Endothelial cell of umbilical vein (primary cell): Measurements from ENCODE around the gene SLC47A1. TPM values are rescaled to one million over a fixed set of nuclear protein-coding genes. Genes with fewer than 3 reads are reported as not detected.

Experiments
- BruUV-seq: library from RNA; stranded (reverse); fragments of 400-500 nt; replicated peaks from 2 replicates; lab custom pipeline; 2021; lab: Mats Ljungman, UMichigan
- CTCF ChIA-PET: fragments of 300-600, 350-600 bp; sonication (Branson Sonifier 250); formaldehyde crosslinking; loops from one replicate; lab custom pipeline; 2021; ENCODE audit warnings: antibody characterized with exemption, inconsistent platforms; lab: Charles Lee
- POLR2A ChIA-PET: fragments of 300-600, 350-600 bp; sonication (Branson Sonifier 250); formaldehyde crosslinking; loops from one replicate; lab custom pipeline; 2021; ENCODE audit warnings: antibody characterized with exemption, inconsistent platforms; lab: Charles Lee
- DNase-seq: peaks from one replicate; pipeline ENCODE4 v3.0.0-alpha.2; 2011; ENCODE audit warnings: low read depth, low spot score
- FAIRE-seq: peaks from 2 replicates; lab custom pipeline; 2011; peaks lifted over from hg19 to GRCh38; lab: Jason Lieb, UNC
- H2AFZ ChIP-seq: 2 replicates; pipeline ENCODE4 v1.6.0; 2012; ENCODE audit warnings: low read depth, low read length, control low read depth, inconsistent platforms
- H3K27ac ChIP-seq: 2 replicates; pipeline ENCODE4 v1.5.1; 2011; ENCODE audit warnings: low read depth, mild to moderate bottlenecking, control low read depth, low read length, moderate library complexity; ENCODE audit not compliant: insufficient read depth
- H3K27me3 ChIP-seq, 2 experiments: 2 replicates each; pipeline versions ENCODE4 v1.6.0 to v1.6.1; 2011; ENCODE audit warnings: low read length in 2 of 2, mixed read lengths in 1 of 2; ENCODE audit not compliant: control insufficient read depth in 2 of 2, insufficient read depth in 2 of 2
- H3K36me3 ChIP-seq, 2 experiments: 2 replicates in 1 of 2; 3 replicates in 1 of 2; pipeline ENCODE4 v1.5.1; 2011; ENCODE audit warnings: low read length in 2 of 2, mild to moderate bottlenecking in 1 of 2, moderate library complexity in 1 of 2; ENCODE audit not compliant: control insufficient read depth in 2 of 2, insufficient read depth in 2 of 2; ENCODE audit errors: extremely low read depth in 1 of 2
- H3K4me1 ChIP-seq: 3 replicates; pipeline ENCODE4 v1.5.1; 2011; ENCODE audit warnings: mild to moderate bottlenecking, low read length; ENCODE audit not compliant: control insufficient read depth, insufficient read depth; ENCODE audit errors: extremely low read depth
- H3K4me2 ChIP-seq: 2 replicates; pipeline ENCODE4 v1.6.1; 2011; ENCODE audit warnings: low read length, control low read depth, mixed read lengths; ENCODE audit not compliant: insufficient read depth
- H3K4me3 ChIP-seq, 3 experiments: fragments of 200-600 bp in 1 of 3; sonication (generic), shearing (Covaris generic) in 1 of 3; replicated peaks in 1 of 3; 2 replicates each; pipeline ENCODE4 v1.5.1; 2011 to 2016; ENCODE audit warnings: control low read depth in 3 of 3, low read length in 3 of 3, mild to moderate bottlenecking in 2 of 3, inconsistent platforms in 1 of 3, low read depth in 1 of 3, moderate library complexity in 1 of 3; ENCODE audit not compliant: insufficient read depth in 1 of 3
- H3K79me2 ChIP-seq: 2 replicates; pipeline ENCODE4 v1.6.0; 2012; ENCODE audit warnings: low read length, inconsistent platforms; ENCODE audit not compliant: control insufficient read depth, insufficient read depth
- H3K9ac ChIP-seq: replicated peaks from 2 replicates; pipeline ENCODE3; 2011; ENCODE audit warnings: low read length, control low read depth; ENCODE audit not compliant: insufficient read depth; ENCODE audit errors: extremely low read depth
- H3K9me1 ChIP-seq: replicated peaks from 3 replicates; pipeline ENCODE4 v1.6.0; 2011; ENCODE audit warnings: mild to moderate bottlenecking, low read length; ENCODE audit not compliant: control insufficient read depth, insufficient read depth; ENCODE audit errors: extremely low read depth
- H3K9me3 ChIP-seq: replicated peaks from 2 replicates; pipeline ENCODE4 v1.5.1; 2012; ENCODE audit warnings: low read length, inconsistent platforms; ENCODE audit not compliant: control insufficient read depth, insufficient read depth
- H4K20me1 ChIP-seq: replicated peaks from 2 replicates; pipeline ENCODE3; 2011; ENCODE audit warnings: mild to moderate bottlenecking, low read length; ENCODE audit not compliant: control insufficient read depth, insufficient read depth; ENCODE audit errors: extremely low read depth
- EZH2 ChIP-seq: IDR thresholded peaks from 2 replicates; pipeline ENCODE4 v1.6.1; 2012; ENCODE audit warnings: borderline replicate concordance, low read depth, mild to moderate bottlenecking, moderate library complexity, low read length, inconsistent platforms; ENCODE audit not compliant: severe bottlenecking
- FOS ChIP-seq: IDR thresholded peaks from 2 replicates; pipeline ENCODE4 v1.6.1; 2011; ENCODE audit warnings: mild to moderate bottlenecking, low read length, moderate library complexity, borderline replicate concordance; ENCODE audit not compliant: insufficient read depth
- GATA2 ChIP-seq: IDR thresholded peaks from 2 replicates; pipeline ENCODE4 v1.7.0; 2011; ENCODE audit warnings: low read depth, mild to moderate bottlenecking, moderate library complexity, mixed read lengths, low read length; ENCODE audit not compliant: insufficient read length, insufficient read depth
- JUN ChIP-seq: IDR thresholded peaks from 2 replicates; pipeline ENCODE4 v1.6.1; 2011; ENCODE audit warnings: borderline replicate concordance, low read depth; ENCODE audit not compliant: insufficient read length, insufficient read depth
- MYC ChIP-seq: IDR thresholded peaks from one replicate; pipeline ENCODE4 v1.6.1; 2011; ENCODE audit warnings: mild to moderate bottlenecking, low read depth, low read length
- POLR2A ChIP-seq: IDR thresholded peaks from 2 replicates; pipeline ENCODE4 v1.6.1; 2012; ENCODE audit warnings: low read depth, mild to moderate bottlenecking, control low read depth, low read length
- POLR2AphosphoS5 ChIP-seq: IDR thresholded peaks from 2 replicates; pipeline ENCODE4 v1.6.1; 2012; ENCODE audit warnings: low read depth, mild to moderate bottlenecking, control low read depth, low read length, moderate library complexity; ENCODE audit not compliant: insufficient read depth
- dilution Hi-C: fragments of 300-500 bp; cut with MboI; formaldehyde crosslinking; loops from one replicate; pipeline ENCODE4 v1.15.0; 2019; ENCODE audit warnings: low sequenced_read_pairs; ENCODE audit not compliant: extremely low pct_ligation_motif_present
- intact Hi-C: fragments of 100-400 bp; cut with micrococcal nuclease; formaldehyde crosslinking; loops from one replicate; pipeline ENCODE4 v1.10.0; 2022
- polyA plus RNA-seq, 4 experiments: library from polyadenylated mRNA; depleted of rRNA in 3 of 4; stranded (reverse) in 3 of 4; unstranded in 1 of 4; fragments of >200 nt; gene quantifications; 2 replicates each; pipeline versions ENCODE4 v1.2.1 to v1.2.3, GENCODE V29; 2011 to 2012; ENCODE audit warnings: missing spikeins in 1 of 4
- total RNA-seq: library from RNA; stranded (reverse); gene quantifications from 2 replicates; pipeline ENCODE4 v1.2.3, GENCODE V29; 2021
- TF ChIP-seq, protein P1 (sequence below), 2 donors: IDR thresholded peaks; 1 replicate in 1 of 2; 2 replicates in 1 of 2; pipeline ENCODE4 v1.5.1; 2011; ENCODE audit warnings: low read length in 2 of 2, mild to moderate bottlenecking in 2 of 2, moderate library complexity in 2 of 2, control low read depth in 1 of 2, inconsistent platforms in 1 of 2, low read depth in 1 of 2; ENCODE audit not compliant: insufficient read depth in 1 of 2; ENCODE audit errors: extremely low read depth in 1 of 2
- TF ChIP-seq, protein P2 (sequence below): IDR thresholded peaks from 2 replicates; pipeline ENCODE4 v1.6.1; 2011; ENCODE audit not compliant: insufficient read depth, insufficient read length

Gene SLC47A1
- total and polyA plus RNA-seq, 2 donors (not counting 3 experiments of a cell fraction or from before 2014, with no cell fraction given) = 3.3 to 6.9 TPM

DNA sequence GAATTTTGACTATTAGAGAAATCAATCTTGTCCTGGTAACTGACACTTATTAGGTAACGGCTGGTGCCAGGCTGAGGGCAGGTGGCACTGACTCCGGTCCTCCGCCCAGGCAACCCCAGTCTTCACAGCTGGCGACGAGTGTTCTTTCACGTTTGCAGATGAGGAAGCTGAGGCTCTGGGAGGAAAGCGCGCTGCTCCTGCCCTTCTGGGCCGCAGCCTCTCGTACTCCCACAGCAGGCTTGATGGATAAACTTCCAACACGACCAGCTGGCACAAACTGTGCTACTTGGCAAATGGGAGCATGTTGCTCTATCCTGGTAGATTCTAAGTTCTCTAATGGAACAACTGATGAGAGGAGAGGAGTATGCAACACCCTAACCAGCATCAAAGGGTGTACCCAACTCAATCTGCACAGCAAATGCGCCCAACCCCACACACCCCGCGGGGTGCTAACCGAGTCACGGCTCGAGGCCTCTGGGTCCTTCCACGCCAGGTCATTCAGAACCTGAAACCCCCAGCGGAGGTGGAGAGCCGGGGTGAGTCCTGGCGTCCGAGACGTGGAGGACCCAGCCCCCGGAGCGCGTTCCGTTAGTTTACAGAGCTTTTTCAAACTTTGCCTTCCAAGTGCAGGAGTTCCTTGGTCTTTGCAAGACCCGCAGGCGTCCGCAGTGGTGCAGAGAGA lies 477 bp upstream of the SLC47A1 start:
- Histone ChIP-seq H3K36me3 (no peaks in the 10 kb centered on the region), H3K4me3 (peak overlapping the region; percentile 36 to 88 (median 58)), H3K9me1 (no peaks in the 10 kb centered on the region), H3K27ac (no peak overlapping the region), H2AFZ (peak overlapping the region; percentile 93), H3K4me2 (peak overlapping the region; percentile 89), H3K4me1 (peaks cover 8% of the 10 kb centered on the region), H3K79me2 (no peaks in the 10 kb centered on the region), H4K20me1 (no peaks in the 10 kb centered on the region), H3K9ac (no peak overlapping the region), H3K9me3 (no peaks in the 10 kb centered on the region), H3K27me3 (no peaks in the 10 kb centered on the region)
- DNase-seq = peak; percentile 12
- FAIRE-seq = no peak
- dilution Hi-C loops (no loop called here), intact Hi-C loops (no loop called here)
- no TSS peak for BruUV-seq
- POLR2A ChIA-PET = no interaction called here
- TF ChIP-seq MYC (no peak), GATA2 (no peak), FOS (no peak), POLR2AphosphoS5 (no peak), EZH2 (no peak), JUN (no peak), POLR2A (no peak)
- TF ChIP-seq, protein P1, sequence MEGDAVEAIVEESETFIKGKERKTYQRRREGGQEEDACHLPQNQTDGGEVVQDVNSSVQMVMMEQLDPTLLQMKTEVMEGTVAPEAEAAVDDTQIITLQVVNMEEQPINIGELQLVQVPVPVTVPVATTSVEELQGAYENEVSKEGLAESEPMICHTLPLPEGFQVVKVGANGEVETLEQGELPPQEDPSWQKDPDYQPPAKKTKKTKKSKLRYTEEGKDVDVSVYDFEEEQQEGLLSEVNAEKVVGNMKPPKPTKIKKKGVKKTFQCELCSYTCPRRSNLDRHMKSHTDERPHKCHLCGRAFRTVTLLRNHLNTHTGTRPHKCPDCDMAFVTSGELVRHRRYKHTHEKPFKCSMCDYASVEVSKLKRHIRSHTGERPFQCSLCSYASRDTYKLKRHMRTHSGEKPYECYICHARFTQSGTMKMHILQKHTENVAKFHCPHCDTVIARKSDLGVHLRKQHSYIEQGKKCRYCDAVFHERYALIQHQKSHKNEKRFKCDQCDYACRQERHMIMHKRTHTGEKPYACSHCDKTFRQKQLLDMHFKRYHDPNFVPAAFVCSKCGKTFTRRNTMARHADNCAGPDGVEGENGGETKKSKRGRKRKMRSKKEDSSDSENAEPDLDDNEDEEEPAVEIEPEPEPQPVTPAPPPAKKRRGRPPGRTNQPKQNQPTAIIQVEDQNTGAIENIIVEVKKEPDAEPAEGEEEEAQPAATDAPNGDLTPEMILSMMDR (IDR thresholded peaks at IDR 0.05; ENCODE audit: extremely low read depth in 1 of 2, insufficient read depth in 1 of 2, low read depth in 1 of 2, low read length in 2 of 2) = no peak
- TF ChIP-seq, protein P2, sequence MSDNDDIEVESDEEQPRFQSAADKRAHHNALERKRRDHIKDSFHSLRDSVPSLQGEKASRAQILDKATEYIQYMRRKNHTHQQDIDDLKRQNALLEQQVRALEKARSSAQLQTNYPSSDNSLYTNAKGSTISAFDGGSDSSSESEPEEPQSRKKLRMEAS = no peak
- CTCF ChIA-PET = interaction anchor here (0.8 to 1.4 kb wide), 3 partner anchors 20 to 171 kb away, joined by 3 to 5 read pairs (median 4); partner anchors contain the start of genes ALDH3A2 and B9D1
